DMS79 (cell line): ENCODE measurements around the gene ZNF318.
"Not testable (repeated sequence)": the region's sequence is repeated elsewhere in the genome, so short reads cannot be mapped to it uniquely, and the experiment has no call there.

Experiments
- DNase-seq: peaks from one replicate; lab custom pipeline; 2025; lab: John Stamatoyannopoulos, UW

The ZNF318 gene

GRCh38 chr6:43389730-43390295 lies 20.4 kb upstream of the ZNF318 start:
- no peak for DNase-seq

GRCh38 chr6:43386492-43386891 lies 17.0 kb upstream of the ZNF318 start:
- DNase-seq = peak; percentile 6

- DNase-seq = no peak
Observed at GRCh38 chr6:43383021-43383667, 13.7 kb upstream of the ZNF318 start.

- not testable (repeated sequence) for DNase-seq
Observed at GRCh38 chr6:43380858-43381257, 11.4 kb upstream of the ZNF318 start.

- no peak for DNase-seq
Observed at GRCh38 chr6:43378631-43379030, 9.2 kb upstream of the ZNF318 start.

- no peak for DNase-seq
Observed at GRCh38 chr6:43377710-43378229, 8.3 kb upstream of the ZNF318 start.

GRCh38 chr6:43376551-43376981 lies 7.1 kb upstream of the ZNF318 start:
- DNase-seq = no peak

- DNase-seq = no peak
Observed at GRCh38 chr6:43375693-43376092, 6.2 kb upstream of the ZNF318 start.

- no peak for DNase-seq
Observed at GRCh38 chr6:43373252-43373875, 3.9 kb upstream of the ZNF318 start.

- not testable (repeated sequence) for DNase-seq
Observed at GRCh38 chr6:43370003-43370580, 645 bp upstream of the ZNF318 start.

- DNase-seq = no peak
Observed at GRCh38 chr6:43368259-43369160, 937 bp downstream of the ZNF318 start.

GRCh38 chr6:43367245-43367984 lies 2.0 kb downstream of the ZNF318 start:
- DNase-seq = no peak

- no peak for DNase-seq
Observed at GRCh38 chr6:43361269-43361668, 8.2 kb downstream of the ZNF318 start.

- no peak for DNase-seq
Observed at GRCh38 chr6:43359831-43360230, 9.6 kb downstream of the ZNF318 start.

GRCh38 chr6:43359381-43359780 lies 10.1 kb downstream of the ZNF318 start:
- DNase-seq = no peak

- no peak for DNase-seq
Observed at GRCh38 chr6:43355862-43356590, 13.4 kb downstream of the ZNF318 start.

- DNase-seq = not testable (repeated sequence)
Observed at GRCh38 chr6:43351951-43352350, 17.5 kb downstream of the ZNF318 start.

- DNase-seq = no peak
Observed at GRCh38 chr6:43347444-43347843, 22.0 kb downstream of the ZNF318 start.

GRCh38 chr6:43347021-43347420 lies 22.4 kb downstream of the ZNF318 start:
- no peak for DNase-seq

GRCh38 chr6:43346243-43346642 lies 23.2 kb downstream of the ZNF318 start:
- DNase-seq = not testable (repeated sequence)
